Measurements from ENCODE around the gene PPP2R5E. TPM values are rescaled to one million over a fixed set of nuclear protein-coding genes. Genes with fewer than 3 reads are reported as not detected.

Gene PPP2R5E
- total and polyA plus RNA-seq, 2 of the 8 experiments (the other 6 are each of a cell fraction or from before 2014, with no cell fraction given) = 6.8 to 64.6 TPM

GRCh38 chr14:63501429-63501828 lies 41.7 kb downstream of the PPP2R5E start:
- H2AK5ac ChIP-seq (ENCODE audit: low read depth, low read length) = no peak overlapping the region
- no peak overlapping the region for H3K4me3 ChIP-seq (ENCODE audit: extremely low read depth in 1 of 4, insufficient read depth in 2 of 4, low read depth in 3 of 4, low read length in 4 of 4)
- no peak overlapping the region for H2BK12ac ChIP-seq (ENCODE audit: low read depth, low read length)
- H4K20me1 ChIP-seq (replicated peaks in 1 of 2; ENCODE audit: control insufficient read depth in 1 of 2, insufficient read depth in 2 of 2, low read length in 2 of 2) = peaks cover 5 to 7% of the 10 kb centered on the region in 2 experiments
- no peak for DNase-seq (ENCODE audit: low read depth in 1 of 2, low spot score in 2 of 2)
- ChIA-PET POLR2A (ENCODE audit: partially characterized antibody) (no interaction called here), CTCF (ENCODE audit: partially characterized antibody) (interaction anchor here (0.7 to 1.3 kb wide), 6 partner anchors 8 to 505 kb away, joined by 3 to 4 read pairs (median 3); no protein-coding TSS in a partner anchor)
- no peaks in the 10 kb centered on the region for H3K4me1 ChIP-seq (replicated peaks in 1 of 4; ENCODE audit: control insufficient read depth in 3 of 4, insufficient read depth in 4 of 4, low read length in 3 of 4)
- no peaks in the 10 kb centered on the region for H3K27me3 ChIP-seq (replicated peaks in 1 of 4; ENCODE audit: control insufficient read depth in 3 of 4, extremely low read depth in 1 of 4, insufficient read depth in 3 of 4, low read length in 3 of 4)
- no peak overlapping the region for H2BK5ac ChIP-seq (ENCODE audit: low read depth, low read length)
- H3K79me1 ChIP-seq (ENCODE audit: low read depth, low read length) = peaks cover 9% of the 10 kb centered on the region
- H3K79me2 ChIP-seq (ENCODE audit: control insufficient read depth in 1 of 2, insufficient read depth in 2 of 2, low read length in 2 of 2) = peaks cover 0 to 92% of the 10 kb centered on the region in 2 experiments; a peak in 3 of 4 replicates
- H4K5ac ChIP-seq (ENCODE audit: insufficient read length, low read depth, low read length) = no peak overlapping the region
- no peak overlapping the region for H3K4ac ChIP-seq (replicated peaks; ENCODE audit: insufficient read length, low read depth, low read length)
- no peak overlapping the region for H4K8ac ChIP-seq (ENCODE audit: extremely low read depth, insufficient read depth, low read length)
- no peak overlapping the region for H3K4me2 ChIP-seq (ENCODE audit: insufficient read depth in 1 of 2, low read depth in 2 of 2, low read length in 2 of 2)
- no peak overlapping the region for H2BK20ac ChIP-seq (ENCODE audit: low read length)
- H3K56ac ChIP-seq (replicated peaks; ENCODE audit: insufficient read length, low read depth, low read length) = no peak overlapping the region
- TF ChIP-seq CHD2 (IDR thresholded peaks at IDR 0.05; ENCODE audit: low read length) (no peak), SP4 (IDR thresholded peaks at IDR 0.05; ENCODE audit: low read length) (no peak), TAF7 (optimal IDR thresholded peaks at IDR 0.05; ENCODE audit: borderline replicate concordance, low read depth, low read length) (no peak), KDM5A (IDR thresholded peaks at IDR 0.05; ENCODE audit: low read length) (no peak)
- no peak overlapping the region for H4K91ac ChIP-seq (replicated peaks; ENCODE audit: insufficient read length, low read length)
- H3K23me2 ChIP-seq (ENCODE audit: low read depth, low read length) = no peaks in the 10 kb centered on the region
- no peak overlapping the region for H2BK120ac ChIP-seq (replicated peaks; ENCODE audit: low read depth, low read length)
- 90% methylated on average over 3 of the region's 3 CpGs; no CpG with 5 or more reads in 1 of the 2 experiments for WGBS, 2 experiments (ENCODE audit: extremely low coverage in 1 of 2, insufficient coverage in 1 of 2, insufficient read length in 1 of 2, insufficient replicate concordance in 2 of 2, low coverage in 1 of 2, low lambda C conversion rate in 2 of 2, missing lambda C conversion rate in 1 of 2)
- no peaks in the 10 kb centered on the region; a peak in 1 of 8 replicates for H3K36me3 ChIP-seq (ENCODE audit: control insufficient read depth in 2 of 4, insufficient read depth in 4 of 4, low read length in 3 of 4)
- FAIRE-seq = no peak
- H3K9me3 ChIP-seq (ENCODE audit: insufficient read depth in 2 of 2, low read depth in 1 of 2, low read length in 1 of 2) = no peaks in the 10 kb centered on the region
- no peak overlapping the region for H3K27ac ChIP-seq (ENCODE audit: low read depth, low read length)
- H2AFZ ChIP-seq (ENCODE audit: low read length) = no peak overlapping the region
- no peak overlapping the region for H2BK15ac ChIP-seq (ENCODE audit: low read length)
- H3K18ac ChIP-seq (ENCODE audit: extremely low read depth, low read length) = no peak overlapping the region
- no peak overlapping the region for H3K23ac ChIP-seq (ENCODE audit: insufficient read length)
- H3K14ac ChIP-seq (ENCODE audit: insufficient read length) = no peak overlapping the region
- H3K9ac ChIP-seq (replicated peaks in 1 of 4; ENCODE audit: extremely low read depth in 1 of 4, low read depth in 3 of 4, low read length in 3 of 4) = no peak overlapping the region

All from H1 (cell line).